ENCODE results near the gene REPIN1.

DNA sequence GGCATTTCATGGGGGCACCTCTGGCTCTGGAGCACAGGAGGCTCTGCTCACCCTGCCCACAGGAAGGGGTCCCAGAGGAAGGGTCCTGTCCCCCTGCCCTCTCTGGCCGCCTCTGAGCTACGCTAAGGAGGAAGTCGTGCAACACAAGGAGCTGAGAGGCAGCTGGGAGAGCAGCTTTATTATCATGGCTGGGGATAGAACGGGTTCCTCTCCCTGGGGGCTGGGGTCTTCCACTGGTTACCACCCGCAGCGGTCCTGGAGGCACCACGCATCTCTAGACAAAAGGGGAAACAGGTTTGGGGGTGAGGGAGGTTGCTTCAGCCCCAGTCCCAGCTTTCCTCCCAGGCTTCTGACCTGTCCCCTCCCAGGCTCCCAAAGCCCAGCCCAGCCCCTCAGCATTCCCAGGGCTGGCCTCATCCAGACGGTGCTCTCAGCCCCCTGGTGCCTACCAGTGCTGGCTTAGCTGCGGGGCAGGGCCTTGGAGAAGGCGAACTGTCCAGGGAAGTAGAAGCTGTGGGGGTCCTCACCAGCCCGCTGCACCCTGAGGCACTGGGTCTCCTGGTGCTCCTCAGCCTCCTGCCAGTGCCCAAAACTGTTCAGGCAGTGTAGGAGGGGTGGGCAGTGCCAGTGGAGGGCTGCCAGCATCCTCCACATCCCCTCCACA, 30.3 kb upstream of the REPIN1 start:
- no peak for TF ChIP-seq CTCF (IDR thresholded peaks at IDR 0.05 in 8 of 11, conservative IDR thresholded peaks at IDR 0.05 in 3 of 11)
- peak in 1 of 3 donors; percentile 10 for TF ChIP-seq POLR2AphosphoS5 (IDR thresholded peaks at IDR 0.05)
- TF ChIP-seq POLR2A (IDR thresholded peaks at IDR 0.05), result no peak

Measured in spleen (tissue), 7 donors.